Esophagus muscularis mucosa (tissue), 4 donors: Measurements from ENCODE around the gene RHEBL1.

ENCODE experiments used
- CTCF ChIP-seq, 3 experiments: fragments of 200-600 bp in 2 of 3; fragments of 450-650 bp in 1 of 3; sonication (generic) in 2 of 3; IDR thresholded peaks; one replicate each; pipeline ENCODE4 v1.5.1; 2017 to 2019; ENCODE audit warnings: antibody characterized with exemption in 3 of 3, mild to moderate bottlenecking in 2 of 3, moderate library complexity in 1 of 3
- EP300 ChIP-seq: sonication (generic); formaldehyde crosslinking; IDR thresholded peaks from one replicate; pipeline ENCODE4 v1.6.1; 2017; ENCODE audit warnings: antibody characterized with exemption
- POLR2A ChIP-seq: fragments of 450-650 bp; IDR thresholded peaks from one replicate; pipeline ENCODE4 v1.6.1; 2017; ENCODE audit warnings: antibody characterized with exemption, moderate library complexity, mild to moderate bottlenecking, low read depth
- POLR2AphosphoS5 ChIP-seq, 2 donors: sonication (generic); formaldehyde crosslinking; IDR thresholded peaks; one replicate each; pipeline ENCODE4 v1.6.1; 2017; ENCODE audit warnings: antibody characterized with exemption in 2 of 2

- TF ChIP-seq POLR2AphosphoS5 (IDR thresholded peaks at IDR 0.05): no peak
- no peak for TF ChIP-seq CTCF (IDR thresholded peaks at IDR 0.05)
- no peak for TF ChIP-seq POLR2A
- no peak for TF ChIP-seq EP300
Measured at GRCh38 chr12:49055092-49055491, 14.7 kb downstream of the RHEBL1 start.
